ENCODE measurements around the gene MAOA. TPM values are rescaled to one million over a fixed set of nuclear protein-coding genes. Genes with fewer than 3 reads are reported as not detected.
A peak's percentile ranks its signal among the peaks of the same experiment; 100 is the strongest.

Gene MAOA
- total RNA-seq, 1 donor from 2014 or later, result 0.30 TPM

GRCh38 chrX:43728002-43728401 is 71.9 kb downstream of the MAOA start:
- Mint-ChIP-seq H3K9me3 (peaks cover 4% of the 10 kb centered on the region), H3K4me3 (no peak overlapping the region), H3K36me3 (ENCODE audit: low read depth) (peaks cover 2% of the 10 kb centered on the region), H3K27ac (ENCODE audit: unreplicated experiment) (no peak overlapping the region), H3K4me1 (no peaks in the 10 kb centered on the region), H3K27me3 (ENCODE audit: low read depth) (no peaks in the 10 kb centered on the region)
- TF ChIP-seq CTCF (conservative IDR thresholded peaks at IDR 0.05), result no peak
- no peak for DNase-seq (ENCODE audit: low read depth, low spot score)

GRCh38 chrX:43728966-43729365 is 72.9 kb downstream of the MAOA start:
- H3K36me3 Mint-ChIP-seq (ENCODE audit: low read depth), result peaks cover 2% of the 10 kb centered on the region
- no peak overlapping the region for H3K27ac Mint-ChIP-seq (ENCODE audit: unreplicated experiment)
- no peaks in the 10 kb centered on the region for H3K4me1 Mint-ChIP-seq
- H3K4me3 Mint-ChIP-seq, result no peak overlapping the region
- no peak for DNase-seq (ENCODE audit: low read depth, low spot score)
- TF ChIP-seq CTCF (conservative IDR thresholded peaks at IDR 0.05), result no peak
- H3K9me3 Mint-ChIP-seq, result peaks cover 4% of the 10 kb centered on the region
- no peaks in the 10 kb centered on the region for H3K27me3 Mint-ChIP-seq (ENCODE audit: low read depth)

GRCh38 chrX:43731086-43731485 is 75.0 kb downstream of the MAOA start:
- peaks cover 4% of the 10 kb centered on the region for H3K9me3 Mint-ChIP-seq
- TF ChIP-seq CTCF (conservative IDR thresholded peaks at IDR 0.05), result no peak

GRCh38 chrX:43733699-43734098 is 77.6 kb downstream of the MAOA start:
- Mint-ChIP-seq H3K4me1 (no peaks in the 10 kb centered on the region), H3K9me3 (peaks cover 4% of the 10 kb centered on the region), H3K36me3 (ENCODE audit: low read depth) (no peaks in the 10 kb centered on the region), H3K4me3 (no peak overlapping the region), H3K27me3 (ENCODE audit: low read depth) (no peaks in the 10 kb centered on the region), H3K27ac (ENCODE audit: unreplicated experiment) (no peak overlapping the region)
- TF ChIP-seq CTCF (conservative IDR thresholded peaks at IDR 0.05), result no peak
- no peak for DNase-seq (ENCODE audit: low read depth, low spot score)

More at GRCh38 chrX:43731086-43731485, 75.0 kb downstream of the MAOA start:
- H3K4me3 Mint-ChIP-seq, result no peak overlapping the region
- DNase-seq (ENCODE audit: low read depth, low spot score), result no peak
- H3K27ac Mint-ChIP-seq (ENCODE audit: unreplicated experiment), result no peak overlapping the region
- H3K4me1 Mint-ChIP-seq, result no peaks in the 10 kb centered on the region
- H3K36me3 Mint-ChIP-seq (ENCODE audit: low read depth), result no peaks in the 10 kb centered on the region
- H3K27me3 Mint-ChIP-seq (ENCODE audit: low read depth), result no peaks in the 10 kb centered on the region

GRCh38 chrX:43734444-43734843 is 78.3 kb downstream of the MAOA start:
- no peak overlapping the region for H3K27ac Mint-ChIP-seq (ENCODE audit: unreplicated experiment)
- no peaks in the 10 kb centered on the region for H3K4me1 Mint-ChIP-seq
- no peaks in the 10 kb centered on the region for H3K36me3 Mint-ChIP-seq (ENCODE audit: low read depth)
- no peak for TF ChIP-seq CTCF (conservative IDR thresholded peaks at IDR 0.05)
- H3K9me3 Mint-ChIP-seq, result peaks cover 2% of the 10 kb centered on the region
- no peaks in the 10 kb centered on the region for H3K27me3 Mint-ChIP-seq (ENCODE audit: low read depth)
- no peak overlapping the region for H3K4me3 Mint-ChIP-seq
- DNase-seq (ENCODE audit: low read depth, low spot score), result no peak

GRCh38 chrX:43735534-43735933 is 79.4 kb downstream of the MAOA start:
- no peak for DNase-seq (ENCODE audit: low read depth, low spot score)
- Mint-ChIP-seq H3K27me3 (ENCODE audit: low read depth) (no peaks in the 10 kb centered on the region), H3K4me3 (no peak overlapping the region), H3K27ac (ENCODE audit: unreplicated experiment) (peak overlapping the region; percentile 27), H3K36me3 (ENCODE audit: low read depth) (no peaks in the 10 kb centered on the region), H3K9me3 (peaks cover 2% of the 10 kb centered on the region), H3K4me1 (no peaks in the 10 kb centered on the region)
- no peak for TF ChIP-seq CTCF (conservative IDR thresholded peaks at IDR 0.05)

Measured in neural crest cell (in vitro differentiated cells).